ENCODE data around the gene RAB6B.

DNA sequence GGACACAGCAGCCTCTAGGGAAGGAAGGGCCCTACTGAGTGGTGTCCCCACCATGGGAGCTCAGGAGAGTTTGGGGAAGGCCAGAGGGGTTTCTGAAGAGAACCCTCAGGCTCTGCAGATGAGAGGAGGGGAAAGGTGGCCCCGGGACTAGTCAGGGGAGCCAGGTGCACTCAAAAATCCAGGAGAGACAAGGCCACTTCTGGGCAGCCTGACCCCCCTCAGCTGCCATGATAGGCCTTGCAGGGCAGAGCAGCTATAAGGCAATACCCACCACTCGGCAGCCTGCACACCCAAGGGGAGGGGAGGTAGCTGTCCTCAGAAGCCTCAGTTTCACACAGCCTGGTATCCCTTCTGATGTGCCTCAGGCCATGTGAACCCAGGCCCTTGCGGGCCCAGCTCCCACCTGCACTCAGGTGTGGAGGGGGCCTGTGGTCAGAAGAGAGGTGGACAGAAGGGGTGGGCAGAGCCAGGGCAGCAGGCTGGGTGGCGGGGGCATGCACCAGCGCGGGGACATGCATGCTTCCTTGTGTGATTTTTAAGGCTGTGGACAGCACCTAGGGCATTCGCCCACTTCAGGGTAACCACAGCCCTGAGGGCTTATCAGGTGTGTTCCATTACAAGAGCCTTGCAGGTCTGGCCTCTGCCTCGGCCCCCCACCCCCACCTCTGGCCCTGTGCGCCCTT, 55.5 kb downstream of the RAB6B start:
- TF ChIP-seq RCOR1 (IDR thresholded peaks at IDR 0.05; ENCODE audit: low read depth, low read length) (no peak), POLR2A (IDR thresholded peaks at IDR 0.05; ENCODE audit: low read length) (no peak), JUNB (IDR thresholded peaks at IDR 0.05) (no peak), KDM5A (IDR thresholded peaks at IDR 0.05) (no peak), HOXA7 (CRISPR knock-in tag; IDR thresholded peaks at IDR 0.05) (no peak), BHLHE40 (IDR thresholded peaks at IDR 0.05; ENCODE audit: low read depth, low read length) (no peak), PHF8 (IDR thresholded peaks at IDR 0.05; ENCODE audit: borderline replicate concordance, low read depth) (no peak)
- TF ChIP-seq, protein P1, sequence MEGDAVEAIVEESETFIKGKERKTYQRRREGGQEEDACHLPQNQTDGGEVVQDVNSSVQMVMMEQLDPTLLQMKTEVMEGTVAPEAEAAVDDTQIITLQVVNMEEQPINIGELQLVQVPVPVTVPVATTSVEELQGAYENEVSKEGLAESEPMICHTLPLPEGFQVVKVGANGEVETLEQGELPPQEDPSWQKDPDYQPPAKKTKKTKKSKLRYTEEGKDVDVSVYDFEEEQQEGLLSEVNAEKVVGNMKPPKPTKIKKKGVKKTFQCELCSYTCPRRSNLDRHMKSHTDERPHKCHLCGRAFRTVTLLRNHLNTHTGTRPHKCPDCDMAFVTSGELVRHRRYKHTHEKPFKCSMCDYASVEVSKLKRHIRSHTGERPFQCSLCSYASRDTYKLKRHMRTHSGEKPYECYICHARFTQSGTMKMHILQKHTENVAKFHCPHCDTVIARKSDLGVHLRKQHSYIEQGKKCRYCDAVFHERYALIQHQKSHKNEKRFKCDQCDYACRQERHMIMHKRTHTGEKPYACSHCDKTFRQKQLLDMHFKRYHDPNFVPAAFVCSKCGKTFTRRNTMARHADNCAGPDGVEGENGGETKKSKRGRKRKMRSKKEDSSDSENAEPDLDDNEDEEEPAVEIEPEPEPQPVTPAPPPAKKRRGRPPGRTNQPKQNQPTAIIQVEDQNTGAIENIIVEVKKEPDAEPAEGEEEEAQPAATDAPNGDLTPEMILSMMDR (IDR thresholded peaks at IDR 0.05), result no peak
